ENCODE results near the gene DHRS7B.

GRCh38 chr17:21108651-21109050 lies 18.1 kb upstream of the DHRS7B start:
- TF ChIP-seq EZH2 (IDR thresholded peaks at IDR 0.05; ENCODE audit: low read length, missing control alignments) (no peak), CTCF (conservative IDR thresholded peaks at IDR 0.05 in 1 of 2, IDR thresholded peaks at IDR 0.05 in 1 of 2; ENCODE audit: low read depth in 1 of 2, low read length in 2 of 2) (no peak)
